NCI-H2107 (cell line): Measurements from ENCODE around the gene PTGS2.
"Not testable (repeated sequence)": the region's sequence is repeated elsewhere in the genome, so short reads cannot be mapped to it uniquely, and the experiment has no call there.

ENCODE experiments used
- DNase-seq: peaks from one replicate; lab custom pipeline; 2025; lab: John Stamatoyannopoulos, UW

Gene PTGS2

GRCh38 chr1:186670297-186671135 lies 9.7 kb downstream of the PTGS2 start:
- DNase-seq: no peak

GRCh38 chr1:186669784-186670183 lies 10.4 kb downstream of the PTGS2 start:
- DNase-seq: not testable (repeated sequence)

DNA sequence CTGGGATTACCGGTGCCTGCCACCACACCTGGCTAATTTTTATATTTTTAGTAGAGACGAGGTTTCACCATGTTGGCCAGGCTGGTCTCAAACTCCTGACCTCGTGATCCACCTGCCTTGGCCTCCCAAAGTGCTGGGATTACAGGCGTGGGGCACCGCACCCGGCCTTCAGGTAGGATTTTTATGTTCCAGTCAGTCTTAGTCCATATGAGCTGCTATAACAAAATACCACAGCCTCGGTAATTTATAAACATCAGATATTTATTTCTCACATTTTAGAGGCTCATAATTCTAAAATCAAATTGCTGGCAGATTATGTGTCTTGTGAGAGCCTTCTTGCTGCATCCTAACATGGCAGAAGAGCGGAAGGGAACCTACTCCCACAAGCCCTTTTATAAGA lies 16.0 kb downstream of the PTGS2 start:
- not testable (repeated sequence) for DNase-seq

DNA sequence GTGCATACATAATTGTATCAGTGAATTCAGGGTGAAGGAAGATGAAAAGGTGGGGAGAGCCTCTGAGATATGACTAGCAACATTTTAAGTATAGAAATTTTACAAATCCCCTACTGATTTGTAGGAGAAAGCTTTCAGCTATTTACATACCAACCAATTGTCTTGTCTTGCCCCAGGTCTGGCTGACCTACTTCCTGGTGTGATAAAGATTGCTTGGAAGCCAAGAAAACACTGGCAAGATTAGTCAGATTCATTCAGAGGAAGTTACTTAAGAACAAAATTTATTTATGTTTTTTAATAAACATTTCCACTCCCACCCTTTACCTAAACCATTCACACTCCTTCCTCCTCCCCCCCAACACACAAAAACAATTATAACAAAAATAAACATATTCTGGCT lies 17.5 kb downstream of the PTGS2 start:
- DNase-seq: no peak

DNA sequence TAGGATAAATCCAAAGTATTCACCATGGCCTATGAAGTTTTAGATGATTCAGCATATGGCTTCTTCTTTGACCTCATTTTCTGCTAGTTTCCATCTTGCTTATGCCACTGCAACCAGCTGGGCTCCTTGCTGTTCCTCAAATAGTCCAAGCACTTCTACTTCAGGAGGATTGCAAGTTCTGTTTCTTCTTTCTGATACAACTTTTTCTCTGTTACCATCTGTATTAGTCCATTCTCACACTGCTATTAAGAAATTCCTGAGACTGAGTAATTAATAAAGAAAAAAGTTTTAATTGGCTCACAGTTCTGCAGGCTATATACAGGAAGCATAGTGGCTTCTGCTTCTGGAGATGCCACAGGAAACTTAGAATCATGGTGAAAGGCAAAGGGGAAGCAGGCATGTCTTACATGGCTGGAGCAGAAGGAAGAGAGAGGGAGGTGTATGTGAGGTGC lies 20.3 kb downstream of the PTGS2 start:
- DNase-seq: no peak

DNA sequence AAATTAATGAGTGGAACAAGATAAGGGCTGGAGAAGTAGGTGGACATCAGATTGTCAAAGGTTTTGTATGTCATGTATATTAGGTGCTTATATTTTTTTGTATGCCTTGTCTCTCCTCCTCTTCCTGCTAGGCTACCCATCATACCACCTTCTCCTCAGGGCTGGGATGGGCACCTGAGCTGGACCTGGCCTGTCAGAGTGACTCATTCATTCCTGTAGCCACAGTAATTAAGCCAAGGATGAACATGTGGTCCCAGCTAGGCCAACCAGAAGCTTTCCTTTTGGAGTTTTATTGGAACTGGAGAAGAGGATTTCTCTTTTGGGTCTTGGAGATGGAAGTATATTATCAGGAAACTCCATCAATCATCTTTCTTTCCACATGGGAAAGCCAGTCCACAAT lies 21.2 kb downstream of the PTGS2 start:
- DNase-seq: no peak

- no peak for DNase-seq
Measured at GRCh38 chr1:186657481-186657880, 22.7 kb downstream of the PTGS2 start.

DNA sequence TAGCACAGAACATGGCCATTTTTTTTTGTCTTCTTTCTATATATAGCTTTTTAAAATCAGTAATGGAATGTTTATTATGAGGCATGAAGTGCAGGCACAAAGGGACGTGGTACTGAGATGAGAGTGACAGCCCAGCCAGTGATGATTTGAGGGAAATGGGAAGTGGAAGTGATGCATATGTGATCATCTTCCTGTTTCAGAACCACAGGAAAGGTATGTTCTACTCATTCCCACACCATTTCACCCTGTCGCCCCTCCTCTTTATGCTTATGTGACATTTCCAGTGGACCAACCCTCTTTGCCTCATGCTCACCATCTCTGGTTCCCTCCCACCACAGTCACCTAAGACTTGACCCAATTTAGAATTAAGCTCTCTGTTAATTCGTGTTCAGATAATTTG lies 24.3 kb downstream of the PTGS2 start:
- DNase-seq: no peak

- DNase-seq: no peak
Measured at GRCh38 chr1:186654741-186655140, 25.5 kb downstream of the PTGS2 start.

DNA sequence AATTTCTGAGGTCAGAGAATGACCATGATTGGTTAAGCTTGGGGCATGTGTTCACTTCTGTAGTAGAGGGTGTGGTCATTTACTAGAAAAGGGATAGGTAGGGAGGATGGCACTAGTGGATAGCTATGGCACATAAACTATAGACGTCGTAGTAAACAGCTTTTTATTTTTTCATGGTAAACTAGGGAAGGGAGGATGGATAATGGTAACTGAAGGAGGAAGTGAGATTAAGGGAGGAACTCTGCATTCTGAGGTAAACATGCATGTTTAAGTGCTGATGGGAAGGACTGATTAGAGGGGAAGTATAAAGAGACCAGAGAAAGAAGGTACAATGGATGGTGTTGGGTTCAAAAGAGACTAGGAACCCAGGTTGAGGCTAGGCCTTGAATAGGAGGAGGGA lies 26.9 kb downstream of the PTGS2 start:
- no peak for DNase-seq

DNA sequence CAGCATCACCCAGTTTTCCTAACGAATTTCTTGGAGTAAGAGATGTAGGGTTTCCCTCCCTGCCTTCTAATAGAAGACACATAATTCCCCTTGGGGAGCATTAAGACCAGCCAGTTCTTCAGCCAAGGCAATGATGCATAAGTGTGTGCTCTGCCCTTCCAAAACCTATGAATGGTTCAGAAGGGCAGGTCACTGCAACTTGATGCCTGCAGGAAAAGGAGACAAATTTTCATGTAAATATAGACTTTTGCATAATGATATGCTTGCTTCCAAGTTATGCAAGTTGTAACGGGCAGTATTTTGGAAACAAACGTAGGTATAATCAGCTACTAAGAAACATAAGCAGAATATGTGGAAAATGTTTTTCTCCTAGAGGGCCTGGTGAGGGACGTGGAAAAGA lies 31.6 kb downstream of the PTGS2 start:
- no peak for DNase-seq

DNA sequence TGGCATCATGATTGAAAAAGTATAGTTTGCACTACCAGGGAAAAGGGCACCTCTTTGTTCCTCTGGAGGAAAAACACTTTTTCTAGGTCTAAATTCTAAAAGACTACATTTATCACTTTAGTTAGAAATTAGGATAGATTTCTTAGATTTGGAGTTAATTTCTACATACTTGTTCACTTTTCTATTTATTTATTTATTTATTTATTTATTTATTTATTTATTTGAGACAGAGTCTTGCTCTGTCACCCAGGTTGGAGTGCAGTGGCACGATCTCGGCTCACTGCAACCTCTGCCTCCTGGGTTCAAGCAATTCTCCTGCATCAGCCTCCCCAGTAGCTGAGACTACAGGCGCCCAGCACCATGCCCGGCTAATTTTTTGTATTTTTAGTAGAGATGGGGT lies 32.2 kb downstream of the PTGS2 start:
- not testable (repeated sequence) for DNase-seq

DNA sequence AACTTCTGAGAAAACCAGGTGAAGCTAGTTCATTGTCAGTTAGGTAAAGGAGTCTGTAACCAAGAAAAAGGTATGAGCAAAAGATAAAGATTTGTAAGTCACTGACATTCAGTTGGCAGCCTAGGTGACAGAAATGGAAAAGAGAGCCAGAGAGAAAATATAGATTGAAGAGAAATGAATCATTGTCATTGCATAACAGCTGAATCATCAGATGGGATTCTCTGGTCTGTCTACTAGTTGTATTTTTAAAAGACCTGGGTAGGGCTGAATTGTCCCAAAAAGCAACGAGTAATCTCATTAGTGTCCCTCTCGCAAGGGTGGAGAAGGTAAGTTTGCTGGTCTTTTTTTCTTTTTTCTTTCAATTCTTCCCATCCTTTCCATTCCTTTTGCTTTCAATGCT lies 36.6 kb downstream of the PTGS2 start:
- DNase-seq: no peak

- not testable (repeated sequence) for DNase-seq
Measured at GRCh38 chr1:186637567-186637966, 42.7 kb downstream of the PTGS2 start.

DNA sequence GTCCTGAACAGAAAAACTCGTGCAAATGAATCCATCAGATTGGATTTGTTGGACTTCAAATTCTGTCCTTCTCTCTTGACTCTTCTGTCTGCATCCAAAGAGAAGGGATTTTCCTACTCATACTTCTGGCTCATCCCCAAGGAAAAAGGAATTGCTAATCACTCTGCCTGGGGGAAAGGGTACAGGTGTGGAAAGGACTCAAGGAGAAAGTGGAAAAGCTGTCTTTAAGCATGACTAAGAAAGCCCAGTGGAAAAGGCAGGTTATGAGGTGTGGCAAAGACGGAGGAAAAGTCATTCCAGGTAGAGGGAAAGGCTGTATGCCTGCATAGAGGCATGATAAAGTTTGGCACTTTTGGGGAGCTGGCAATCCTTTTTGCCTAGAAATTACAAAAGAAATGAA lies 43.4 kb downstream of the PTGS2 start:
- no peak for DNase-seq

DNA sequence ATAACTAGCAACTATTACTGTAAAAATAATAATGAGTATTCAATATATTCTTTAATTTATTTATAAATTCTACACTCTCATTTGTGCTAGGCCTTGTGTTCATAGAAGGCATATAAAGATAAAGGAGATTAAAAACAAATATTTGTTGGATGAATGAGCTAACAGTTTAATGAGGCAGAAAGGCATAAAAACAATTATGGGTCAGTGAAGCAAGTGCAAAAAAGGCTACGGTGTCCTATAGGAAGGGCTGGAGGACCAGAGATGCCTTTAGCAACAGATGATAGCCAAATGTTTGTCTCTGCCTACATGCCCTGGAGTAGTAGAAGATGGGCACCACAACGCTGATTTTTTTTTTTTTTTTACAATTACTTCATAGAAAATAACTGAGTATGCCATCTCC lies 45.7 kb downstream of the PTGS2 start:
- DNase-seq: no peak

- DNase-seq: no peak
Measured at GRCh38 chr1:186633116-186633515, 47.1 kb downstream of the PTGS2 start.

DNA sequence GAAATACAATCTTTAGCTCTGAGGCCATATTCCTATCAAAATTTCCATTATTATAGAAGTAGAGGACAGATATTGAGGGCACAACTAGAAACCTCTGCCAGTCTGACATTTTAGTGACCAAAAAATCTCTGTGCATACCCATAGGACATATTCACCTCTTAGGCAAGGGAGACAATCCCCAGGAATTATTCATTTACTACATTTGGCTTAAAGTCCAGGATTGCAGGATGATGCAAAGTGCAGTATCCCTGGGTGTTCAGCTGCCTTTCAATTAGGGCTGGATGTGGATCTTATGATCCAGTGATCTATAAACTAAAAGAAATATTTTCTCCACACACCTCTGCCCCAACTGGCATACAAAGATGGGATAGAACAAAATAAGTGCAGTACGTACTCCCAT lies 50.9 kb downstream of the PTGS2 start:
- DNase-seq: no peak

DNA sequence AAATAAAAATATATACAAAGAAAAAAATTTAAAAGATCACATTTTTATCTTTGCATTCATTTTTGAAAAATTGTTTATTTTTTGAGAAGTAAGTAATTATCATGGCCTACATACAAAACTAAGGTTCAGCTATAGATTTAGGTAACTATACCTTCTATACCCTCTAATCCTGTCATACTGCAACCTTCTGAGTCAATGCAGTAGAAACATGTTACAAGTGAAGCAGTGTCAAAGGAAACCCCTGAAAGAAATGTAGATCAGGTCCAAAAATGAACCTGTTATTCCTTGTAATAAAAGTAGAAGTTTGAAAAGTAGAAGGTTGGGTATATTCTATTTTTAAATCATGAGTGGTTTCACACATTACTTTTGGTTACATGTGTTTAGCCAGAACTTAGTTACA lies 51.3 kb downstream of the PTGS2 start:
- DNase-seq: no peak

- DNase-seq: no peak
Measured at GRCh38 chr1:186627019-186627418, 53.2 kb downstream of the PTGS2 start.

DNA sequence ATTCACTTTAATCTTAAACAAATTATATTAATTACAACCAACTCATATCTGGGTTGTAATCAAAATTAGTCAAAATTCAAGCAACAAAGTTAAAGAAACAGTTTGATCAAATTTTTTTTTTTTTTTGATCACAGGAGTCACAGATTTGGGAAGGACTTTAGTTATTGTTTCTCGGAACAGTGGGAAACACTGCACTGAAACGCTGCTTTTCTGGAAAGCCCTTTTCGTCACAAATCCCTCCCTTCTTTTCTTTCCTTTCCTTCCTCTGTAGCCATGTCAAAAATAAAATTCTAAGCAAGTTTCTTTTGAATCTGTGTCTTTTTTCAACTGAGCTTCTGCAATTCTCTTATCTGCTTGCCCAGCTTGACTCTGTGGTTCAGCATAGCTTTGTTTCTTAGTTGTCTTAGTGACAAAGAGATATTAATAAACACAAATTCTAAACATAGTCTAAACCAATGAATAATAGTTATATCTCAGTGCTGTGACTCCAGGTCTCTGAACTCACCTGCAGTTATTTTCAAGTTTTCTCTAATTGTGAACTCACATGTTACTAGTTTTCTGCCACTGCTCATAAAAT lies 53.8 kb downstream of the PTGS2 start:
- no peak for DNase-seq

- DNase-seq: no peak
Measured at GRCh38 chr1:186623551-186623950, 56.7 kb downstream of the PTGS2 start.
